Endodermal cell (in vitro differentiated cells): ENCODE measurements around the gene FRS3. TPM values are rescaled to one million over a fixed set of nuclear protein-coding genes. Genes with fewer than 3 reads are reported as not detected.

Experiments
- DNase-seq: peaks from one replicate; pipeline ENCODE4 v3.0.0-alpha.2; 2017
- H3K27ac ChIP-seq: 2 replicates; pipeline ENCODE4 v1.5.1; 2013; ENCODE audit warnings: mild to moderate bottlenecking, low read depth, low read length, moderate library complexity
- H3K27me3 ChIP-seq: 2 replicates; pipeline ENCODE4 v1.6.1; 2013; ENCODE audit warnings: mild to moderate bottlenecking, low read length, moderate library complexity; ENCODE audit not compliant: insufficient read depth, control insufficient read depth, poor library complexity, severe bottlenecking
- H3K36me3 ChIP-seq: 2 replicates; pipeline ENCODE4 v1.7.0; 2013; ENCODE audit warnings: mild to moderate bottlenecking, low read length, moderate library complexity; ENCODE audit not compliant: control insufficient read depth, insufficient read depth
- H3K4me1 ChIP-seq: one replicate; pipeline ENCODE4 v1.7.0; 2013; ENCODE audit warnings: low read length; ENCODE audit not compliant: control insufficient read depth, insufficient read depth
- H3K4me3 ChIP-seq: 2 replicates; pipeline ENCODE4 v1.5.1; 2013; ENCODE audit warnings: mild to moderate bottlenecking, low read length, moderate library complexity
- H3K9ac ChIP-seq: 2 replicates; pipeline ENCODE4 v1.6.1; 2013; ENCODE audit warnings: mild to moderate bottlenecking, low read length, moderate library complexity; ENCODE audit not compliant: poor library complexity, severe bottlenecking; ENCODE audit errors: extremely low read depth
- H3K9me3 ChIP-seq: 2 replicates; pipeline ENCODE4 v1.6.1; 2013; ENCODE audit warnings: mild to moderate bottlenecking, low read length, moderate library complexity; ENCODE audit not compliant: control insufficient read depth
- H3K27ac Mint-ChIP-seq: 2 replicates; pipeline ENCODE4 v1.8.0; 2020; ENCODE audit warnings: mixed read lengths
- H3K27me3 Mint-ChIP-seq: 2 replicates; pipeline ENCODE4 v1.8.0; 2021; ENCODE audit warnings: mild to moderate bottlenecking, mixed read lengths; ENCODE audit not compliant: insufficient read depth
- H3K36me3 Mint-ChIP-seq: 2 replicates; pipeline ENCODE4 v1.8.0; 2020; ENCODE audit warnings: low read depth, mixed read lengths
- H3K4me1 Mint-ChIP-seq: 2 replicates; pipeline ENCODE4 v1.8.0; 2020; ENCODE audit warnings: mixed read lengths
- H3K4me3 Mint-ChIP-seq: 2 replicates; pipeline ENCODE4 v1.8.0; 2020; ENCODE audit warnings: mild to moderate bottlenecking, moderate library complexity, mixed read lengths
- H3K9me3 Mint-ChIP-seq: 2 replicates; pipeline ENCODE4 v1.8.0; 2020; ENCODE audit warnings: mild to moderate bottlenecking, mixed read lengths
- CTCF ChIP-seq: fragments of 200-600 bp; sonication (generic); conservative IDR thresholded peaks from 2 replicates; pipeline ENCODE4 v1.5.0; 2021; ENCODE audit warnings: antibody characterized with exemption, mild to moderate bottlenecking
- WGBS, 2 experiments: methylation state at CpG; one replicate each; pipeline versions ENCODE4 v1.1.5 to v1.1.7; 2013; ENCODE audit warnings: missing lambda C conversion rate in 2 of 2, mixed read lengths in 1 of 2; ENCODE audit not compliant: insufficient coverage in 1 of 2, insufficient read length in 1 of 2; 5-methylcytosine and 5-hydroxymethylcytosine counted together
- total RNA-seq, 2 donors: library from RNA; stranded (reverse); fragmentation: NEBNext Ultra II Directional in 1 of 2; extraction: Animal tissue kit (Norgen Biotek cat#: 25700) in 1 of 2; gene quantifications; 2 replicates in 1 of 2; 3 replicates in 1 of 2; pipeline ENCODE4 v1.2.1, GENCODE V29; 2021

Gene FRS3
- total RNA-seq, 2 donors from 2014 or later: 7.5 to 12.0 TPM

DNA sequence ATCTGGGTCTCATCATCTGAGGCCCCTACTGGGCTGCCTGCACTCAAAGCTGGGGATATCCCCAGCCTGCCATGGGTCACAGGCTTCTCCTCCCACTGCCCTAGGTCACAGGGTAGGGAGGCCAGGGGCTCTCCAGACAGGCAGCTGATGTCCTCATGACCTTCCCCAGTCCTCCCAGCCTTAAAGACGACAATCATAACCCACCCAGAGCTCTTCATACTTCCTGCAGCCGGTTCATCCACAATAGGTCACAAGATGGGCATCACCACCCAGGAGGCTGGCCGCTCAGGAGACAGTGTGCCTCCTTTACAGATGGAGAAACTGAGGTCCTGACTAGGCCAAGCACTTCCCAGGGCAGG is 59.5 kb downstream of the FRS3 start:
- no peaks in the 10 kb centered on the region for H3K9me3 ChIP-seq
- TF ChIP-seq CTCF: no peak
- H3K9ac ChIP-seq: no peak overlapping the region
- H3K27me3 Mint-ChIP-seq: peaks cover 3% of the 10 kb centered on the region
- H3K4me3 ChIP-seq: no peak overlapping the region
- H3K36me3 Mint-ChIP-seq: no peaks in the 10 kb centered on the region
- no peaks in the 10 kb centered on the region for H3K9me3 Mint-ChIP-seq
- DNase-seq: no peak
- no peak overlapping the region for H3K4me3 Mint-ChIP-seq
- H3K27me3 ChIP-seq: no peaks in the 10 kb centered on the region
- H3K4me1 ChIP-seq: no peaks in the 10 kb centered on the region
- H3K27ac Mint-ChIP-seq: no peak overlapping the region
- 93 to 100% methylated on average over 1 to 3 of the region's 3 CpGs for whole genome bisulfite sequencing, 2 experiments
- H3K36me3 ChIP-seq: no peaks in the 10 kb centered on the region
- H3K27ac ChIP-seq: no peak overlapping the region
- H3K4me1 Mint-ChIP-seq: peaks cover 13% of the 10 kb centered on the region

Other genes starting within 250 kb of the FRS3 start
- 10 to 100 TPM; 44.4 to 47.7 TPM for gene FOXP4, start 233.5 kb downstream of the FRS3 start, total RNA-seq
- 10 to 100 TPM; 52.7 to 80.0 TPM for gene MDFI, start 141.4 kb downstream of the FRS3 start, total RNA-seq
- under 1 TPM in 1 of 2 donors, not detected in 1; 0.24 TPM for gene TFEB, start 44.3 kb downstream of the FRS3 start, total RNA-seq
- gene PGC, start 32.5 kb downstream of the FRS3 start, total RNA-seq: not detected
- 1 to 10 TPM; 2.6 to 3.6 TPM for gene PRICKLE4, start 882 bp upstream of the FRS3 start, total RNA-seq
- 100 to 1,000 TPM; 207 to 212 TPM for gene TOMM6, start 7.8 kb upstream of the FRS3 start, total RNA-seq
- 10 to 100 TPM; 14.0 to 18.9 TPM for gene USP49, start 115.5 kb upstream of the FRS3 start, total RNA-seq
- gene MED20, start 141.2 kb upstream of the FRS3 start, total RNA-seq: 10 to 100 TPM; 27.4 to 38.4 TPM
- 10 to 100 TPM; 29.4 to 36.3 TPM for gene BYSL, start 141.6 kb upstream of the FRS3 start, total RNA-seq
- 10 to 100 TPM in 1 of 2 donors, 1 to 10 TPM in 1; 8.5 to 11.7 TPM for gene CCND3, start 161.9 kb upstream of the FRS3 start, total RNA-seq